Neural progenitor cell (in vitro differentiated cells): ENCODE results near the gene NOTCH4. TPM values are rescaled to one million over a fixed set of nuclear protein-coding genes. Genes with fewer than 3 reads are reported as not detected.
A peak's percentile ranks its signal among the peaks of the same experiment; 100 is the strongest.
"Not testable (repeated sequence)": the region's sequence is repeated elsewhere in the genome, so short reads cannot be mapped to it uniquely, and the experiment has no call there.

Source experiments
- DNase-seq: peaks from one replicate; pipeline ENCODE4 v3.0.0-alpha.2; 2016; ENCODE audit warnings: low spot score
- H2AFZ ChIP-seq: fragments of 200-600 bp; sonication (generic); replicated peaks from 2 replicates; pipeline ENCODE4 v1.6.1; 2016; ENCODE audit warnings: antibody characterized with exemption
- H3F3A ChIP-seq: fragments of 200-600 bp; sonication (generic); 2 replicates; pipeline ENCODE4 v1.6.1; 2016; ENCODE audit warnings: antibody characterized with exemption, low read depth
- H3K27ac ChIP-seq: fragments of 200-600 bp; sonication (generic); 2 replicates; pipeline ENCODE4 v1.5.1; 2016; ENCODE audit warnings: mild to moderate bottlenecking
- H3K27me3 ChIP-seq: fragments of 200-600 bp; sonication (generic); 2 replicates; pipeline ENCODE4 v1.6.1; 2016; ENCODE audit warnings: mild to moderate bottlenecking, moderate library complexity
- H3K36me3 ChIP-seq: fragments of 200-600 bp; sonication (generic); 2 replicates; pipeline ENCODE4 v1.5.1; 2016
- H3K4me1 ChIP-seq: fragments of 200-600 bp; sonication (generic); 2 replicates; pipeline ENCODE4 v1.6.1; 2016; ENCODE audit warnings: mixed run types
- H3K4me2 ChIP-seq: fragments of 200-600 bp; sonication (generic); 2 replicates; pipeline ENCODE4 v1.6.1; 2016
- H3K4me3 ChIP-seq: fragments of 200-600 bp; sonication (generic); 2 replicates; pipeline ENCODE4 v1.5.1; 2016
- H3K79me2 ChIP-seq: fragments of 200-600 bp; sonication (generic); 2 replicates; pipeline ENCODE4 v1.6.1; 2016; ENCODE audit warnings: low read depth
- H3K9ac ChIP-seq: fragments of 200-600 bp; sonication (generic); 2 replicates; pipeline ENCODE4 v1.6.1; 2016
- H3K9me3 ChIP-seq: fragments of 200-600 bp; sonication (generic); 2 replicates; pipeline ENCODE4 v1.5.1; 2016; ENCODE audit warnings: low read depth
- H4K20me1 ChIP-seq: fragments of 200-600 bp; sonication (generic); 2 replicates; pipeline ENCODE4 v1.6.1; 2016; ENCODE audit warnings: low read depth
- H3K27ac Mint-ChIP-seq: 3 replicates; pipeline ENCODE4 v1.8.0; 2021; ENCODE audit warnings: mixed read lengths
- H3K27me3 Mint-ChIP-seq: 2 replicates; pipeline ENCODE4 v1.8.0; 2022; ENCODE audit warnings: low read depth, mild to moderate bottlenecking, inconsistent platforms, moderate library complexity, mixed read lengths; ENCODE audit not compliant: insufficient read depth
- H3K36me3 Mint-ChIP-seq: 3 replicates; pipeline ENCODE4 v1.8.0; 2021; ENCODE audit warnings: mixed read lengths
- H3K4me1 Mint-ChIP-seq: 3 replicates; pipeline ENCODE4 v1.8.0; 2021; ENCODE audit warnings: mixed read lengths
- H3K4me3 Mint-ChIP-seq: 3 replicates; pipeline ENCODE4 v1.8.0; 2021; ENCODE audit warnings: mild to moderate bottlenecking, moderate library complexity, mixed read lengths
- H3K9me3 Mint-ChIP-seq: 3 replicates; pipeline ENCODE4 v1.8.0; 2020; ENCODE audit warnings: mixed read lengths
- EZH2 ChIP-seq: fragments of 200-600 bp; sonication (generic); IDR thresholded peaks from 2 replicates; pipeline ENCODE4 v1.6.1; 2017; ENCODE audit warnings: antibody characterized with exemption, mild to moderate bottlenecking, moderate library complexity
- EZH2phosphoT487 ChIP-seq: fragments of 200-600 bp; sonication (generic); IDR thresholded peaks from 2 replicates; pipeline ENCODE4 v1.6.1; 2017; ENCODE audit warnings: antibody characterized with exemption
- total RNA-seq: library from RNA; depleted of rRNA; stranded (reverse); fragments of >200 nt; gene quantifications from 2 replicates; pipeline ENCODE4 v1.2.3, GENCODE V29; 2015; ENCODE audit warnings: low replicate concordance
- TF ChIP-seq, protein P1 (sequence below): fragments of 200-600 bp; sonication (generic); IDR thresholded peaks from 2 replicates; pipeline ENCODE4 v1.5.1; 2017; ENCODE audit warnings: antibody characterized with exemption, mild to moderate bottlenecking

Gene NOTCH4
- total RNA-seq, 1 donor from 2014 or later = 3.2 TPM

DNA sequence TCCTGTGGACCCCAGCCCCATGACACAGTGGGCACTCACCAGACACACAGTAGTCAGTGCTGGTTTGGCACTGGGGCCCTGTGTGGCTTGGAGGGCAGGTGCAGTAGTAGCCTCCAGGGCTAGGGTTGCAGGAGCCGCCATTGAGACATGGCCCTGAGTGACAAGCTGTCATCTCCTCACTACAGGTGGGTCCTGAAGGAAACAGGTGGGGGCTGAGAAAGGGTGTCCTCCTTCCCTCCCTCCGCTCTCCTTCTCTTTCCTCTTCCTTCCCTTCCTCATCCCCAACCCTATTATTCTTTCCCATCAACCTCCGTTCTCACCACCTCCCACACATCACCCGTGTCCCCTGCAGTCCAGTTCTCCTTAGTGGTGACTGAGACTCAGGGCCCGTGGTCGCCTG is 10.2 kb downstream of the NOTCH4 start:
- H3K4me1 ChIP-seq = no peaks in the 10 kb centered on the region
- Mint-ChIP-seq H3K27ac (no peak overlapping the region), H3K4me1 (no peaks in the 10 kb centered on the region), H3K36me3 (no peaks in the 10 kb centered on the region), H3K4me3 (no peak overlapping the region), H3K9me3 (no peaks in the 10 kb centered on the region), H3K27me3 (peaks cover 17% of the 10 kb centered on the region)
- H3K9me3 ChIP-seq = no peaks in the 10 kb centered on the region
- H2AFZ ChIP-seq = no peak overlapping the region
- no peaks in the 10 kb centered on the region for H3K36me3 ChIP-seq
- no peaks in the 10 kb centered on the region for H3K27me3 ChIP-seq
- DNase-seq = no peak
- H3F3A ChIP-seq = no peaks in the 10 kb centered on the region
- no peaks in the 10 kb centered on the region for H4K20me1 ChIP-seq
- H3K27ac ChIP-seq = no peak overlapping the region
- no peak for TF ChIP-seq EZH2
- TF ChIP-seq, protein P1, sequence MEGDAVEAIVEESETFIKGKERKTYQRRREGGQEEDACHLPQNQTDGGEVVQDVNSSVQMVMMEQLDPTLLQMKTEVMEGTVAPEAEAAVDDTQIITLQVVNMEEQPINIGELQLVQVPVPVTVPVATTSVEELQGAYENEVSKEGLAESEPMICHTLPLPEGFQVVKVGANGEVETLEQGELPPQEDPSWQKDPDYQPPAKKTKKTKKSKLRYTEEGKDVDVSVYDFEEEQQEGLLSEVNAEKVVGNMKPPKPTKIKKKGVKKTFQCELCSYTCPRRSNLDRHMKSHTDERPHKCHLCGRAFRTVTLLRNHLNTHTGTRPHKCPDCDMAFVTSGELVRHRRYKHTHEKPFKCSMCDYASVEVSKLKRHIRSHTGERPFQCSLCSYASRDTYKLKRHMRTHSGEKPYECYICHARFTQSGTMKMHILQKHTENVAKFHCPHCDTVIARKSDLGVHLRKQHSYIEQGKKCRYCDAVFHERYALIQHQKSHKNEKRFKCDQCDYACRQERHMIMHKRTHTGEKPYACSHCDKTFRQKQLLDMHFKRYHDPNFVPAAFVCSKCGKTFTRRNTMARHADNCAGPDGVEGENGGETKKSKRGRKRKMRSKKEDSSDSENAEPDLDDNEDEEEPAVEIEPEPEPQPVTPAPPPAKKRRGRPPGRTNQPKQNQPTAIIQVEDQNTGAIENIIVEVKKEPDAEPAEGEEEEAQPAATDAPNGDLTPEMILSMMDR = no peak
- no peak for TF ChIP-seq EZH2phosphoT487
- H3K9ac ChIP-seq = no peak overlapping the region
- H3K4me2 ChIP-seq = no peak overlapping the region
- H3K4me3 ChIP-seq = no peak overlapping the region
- H3K79me2 ChIP-seq = no peaks in the 10 kb centered on the region

DNA sequence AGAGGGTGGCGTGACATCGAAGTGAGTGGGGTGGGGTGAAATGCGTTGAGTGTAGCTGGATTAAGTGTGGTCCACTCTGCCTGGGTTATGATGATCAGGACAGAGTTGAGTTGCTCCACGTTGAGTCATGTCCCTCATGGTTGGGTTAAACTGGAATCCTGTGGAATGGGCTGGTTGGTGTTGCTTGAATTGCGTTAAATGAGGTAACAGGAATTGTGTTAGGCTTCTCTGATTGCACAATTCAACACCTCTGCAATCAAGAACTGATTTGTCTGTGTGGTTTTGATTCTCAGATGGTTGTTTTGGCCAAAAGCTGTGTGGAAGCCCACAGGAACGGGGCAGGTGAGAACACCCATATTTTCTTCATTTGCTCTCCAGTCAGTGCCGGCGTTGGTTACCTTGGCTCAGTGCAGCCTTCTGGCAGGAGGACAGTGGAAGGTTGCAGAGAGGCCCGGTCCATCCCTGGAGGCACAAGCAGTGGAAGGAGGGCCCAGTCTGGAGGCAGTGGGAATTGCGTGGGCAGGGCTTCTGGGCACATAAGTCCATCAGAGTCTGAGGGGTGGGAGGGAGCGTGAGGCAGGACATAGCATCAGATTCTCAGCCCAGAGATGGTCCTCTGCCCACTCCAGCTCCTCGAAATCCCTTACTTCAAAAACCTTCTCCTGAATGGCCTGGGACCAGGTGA is 11.6 kb downstream of the NOTCH4 start:
- H3K4me1 Mint-ChIP-seq = no peaks in the 10 kb centered on the region
- no peak overlapping the region for H3K4me3 ChIP-seq
- DNase-seq = no peak
- peak overlapping the region; percentile 30 for H3K4me3 Mint-ChIP-seq
- H3K27ac ChIP-seq = no peak overlapping the region
- peaks cover 20% of the 10 kb centered on the region for H3K27me3 Mint-ChIP-seq
- H3K4me2 ChIP-seq = no peak overlapping the region
- H3K4me1 ChIP-seq = no peaks in the 10 kb centered on the region
- H3K27ac Mint-ChIP-seq = peak overlapping the region; percentile 33
- H3K9me3 ChIP-seq = no peaks in the 10 kb centered on the region
- H3K36me3 ChIP-seq = no peaks in the 10 kb centered on the region
- no peaks in the 10 kb centered on the region for H3K36me3 Mint-ChIP-seq
- no peak overlapping the region for H2AFZ ChIP-seq
- no peaks in the 10 kb centered on the region for H3K27me3 ChIP-seq
- H4K20me1 ChIP-seq = no peaks in the 10 kb centered on the region
- H3K79me2 ChIP-seq = no peaks in the 10 kb centered on the region
- H3K9me3 Mint-ChIP-seq = no peaks in the 10 kb centered on the region
- TF ChIP-seq, protein P1 = no peak
- TF ChIP-seq EZH2 = no peak
- TF ChIP-seq EZH2phosphoT487 = no peak
- H3K9ac ChIP-seq = no peak overlapping the region
- H3F3A ChIP-seq = no peaks in the 10 kb centered on the region

DNA sequence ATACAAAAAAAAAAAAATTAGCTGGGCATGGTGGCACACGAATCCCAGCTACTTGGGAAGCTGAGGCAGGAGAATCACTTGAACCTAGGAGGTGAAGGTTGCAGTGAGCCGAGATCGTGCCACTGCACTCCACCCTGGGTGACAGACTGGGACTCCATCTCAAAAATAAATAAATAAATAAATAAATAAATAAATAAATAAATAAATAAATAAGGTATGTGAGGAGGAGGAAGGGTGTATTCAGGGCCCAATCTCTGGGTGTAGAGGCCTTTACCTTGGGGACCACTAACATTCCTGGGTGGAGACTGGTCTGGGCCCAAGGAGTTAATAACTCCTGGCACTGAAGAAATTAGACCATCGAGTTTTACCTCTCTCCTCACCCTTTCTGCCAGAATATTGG is 12.4 kb downstream of the NOTCH4 start:
- not testable (repeated sequence) for H3K9ac ChIP-seq, H3K4me3 Mint-ChIP-seq, H3F3A ChIP-seq, H3K27ac Mint-ChIP-seq, H2AFZ ChIP-seq, DNase-seq, H4K20me1 ChIP-seq, H3K36me3 ChIP-seq, H3K79me2 ChIP-seq, H3K4me1 Mint-ChIP-seq, H3K9me3 ChIP-seq, H3K9me3 Mint-ChIP-seq, H3K27ac ChIP-seq, H3K4me1 ChIP-seq, H3K4me2 ChIP-seq, H3K4me3 ChIP-seq, H3K36me3 Mint-ChIP-seq, H3K27me3 ChIP-seq
- peaks cover 16% of the 10 kb centered on the region for H3K27me3 Mint-ChIP-seq

DNA sequence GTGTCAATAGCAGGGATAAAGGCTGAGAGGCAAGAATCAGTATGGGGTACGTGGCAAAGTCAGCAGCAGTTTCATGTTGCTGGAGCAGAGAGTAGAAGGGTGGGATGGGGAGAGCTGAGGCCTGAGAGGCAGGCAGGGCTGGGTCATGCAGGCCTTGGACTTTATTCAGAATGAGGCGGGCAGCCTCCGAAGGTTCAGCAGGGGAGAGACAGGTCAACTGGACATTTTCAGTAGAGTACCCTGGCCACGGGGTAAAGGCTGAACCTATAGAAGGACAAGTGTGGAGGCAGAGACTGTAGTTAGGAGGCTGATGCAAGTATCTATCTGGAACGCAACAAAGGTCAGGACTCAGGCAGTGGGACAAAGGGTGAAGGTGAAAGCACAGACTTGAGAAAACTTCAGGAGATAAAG is 13.7 kb downstream of the NOTCH4 start:
- Histone ChIP-seq H3K36me3 (no peaks in the 10 kb centered on the region), H3K79me2 (no peaks in the 10 kb centered on the region), H3K9me3 (no peaks in the 10 kb centered on the region), H3K27ac (no peak overlapping the region), H3K27me3 (no peaks in the 10 kb centered on the region), H3K4me2 (no peak overlapping the region), H3K4me1 (no peaks in the 10 kb centered on the region), H4K20me1 (no peaks in the 10 kb centered on the region), H3K4me3 (no peak overlapping the region), H3F3A (no peaks in the 10 kb centered on the region), H3K9ac (no peak overlapping the region), H2AFZ (no peak overlapping the region)
- H3K4me3 Mint-ChIP-seq = peak overlapping the region; percentile 16
- peak overlapping the region; percentile 2 for H3K27ac Mint-ChIP-seq
- peaks cover 6% of the 10 kb centered on the region for H3K9me3 Mint-ChIP-seq
- H3K4me1 Mint-ChIP-seq = no peaks in the 10 kb centered on the region
- H3K27me3 Mint-ChIP-seq = peaks cover 13% of the 10 kb centered on the region
- no peaks in the 10 kb centered on the region for H3K36me3 Mint-ChIP-seq
- no peak for DNase-seq
- TF ChIP-seq EZH2 (no peak), EZH2phosphoT487 (no peak)
